Activated CD4-positive, alpha-beta T cell treated with anti-CD3 and anti-CD28 coated beads, Interleukin-2, Interleukin-4, amounts not matched to agents 100 ng/mL and 50 ng/mL, durations not matched to agents 16 hours and 8 hours (primary cell): ENCODE data around the gene PDE6C.

ENCODE experiments used
- DNase-seq: peaks from one replicate; pipeline ENCODE4 v3.0.0-alpha.2; 2020; ENCODE audit warnings: low spot score

The PDE6C gene

DNA sequence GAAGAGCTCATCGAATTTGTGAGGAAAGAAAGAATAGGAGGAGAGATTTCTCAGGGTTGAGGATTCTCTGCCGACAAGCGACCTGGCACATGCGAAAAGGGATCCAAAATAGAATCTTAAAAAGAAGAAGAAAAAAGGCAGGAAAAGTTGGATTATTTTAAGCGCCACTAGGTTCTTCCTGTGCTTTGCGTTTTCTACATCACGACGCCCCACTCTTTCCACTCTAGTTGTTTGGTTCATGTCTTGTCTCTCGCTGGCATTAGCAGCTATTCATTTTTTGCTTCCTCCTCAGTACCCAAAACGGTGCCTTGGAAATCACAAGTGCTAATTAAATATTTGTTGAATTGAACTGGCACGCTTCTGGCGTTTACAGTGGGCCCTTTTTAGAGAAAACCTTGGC is 90.7 kb downstream of the PDE6C start:
- peak; percentile 2 for DNase-seq

DNA sequence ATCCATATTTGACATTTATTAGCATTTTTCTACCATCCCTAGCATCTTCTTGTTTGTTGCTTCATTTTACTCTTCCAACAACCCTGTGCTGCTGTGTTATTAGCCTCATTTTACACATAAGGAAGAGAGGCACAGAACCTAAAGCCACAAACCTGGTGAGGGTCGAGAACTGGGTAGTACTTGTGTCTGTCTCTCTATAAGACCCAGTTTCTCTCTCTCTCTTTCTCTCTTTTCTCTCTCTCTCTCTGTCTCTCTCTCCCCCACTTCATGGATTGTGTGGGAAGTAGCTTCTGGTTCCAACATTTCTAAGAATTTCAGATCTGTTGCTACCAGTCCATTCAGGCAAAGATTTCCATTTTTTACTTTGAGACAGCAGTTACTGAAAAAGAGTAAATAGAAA is 91.5 kb downstream of the PDE6C start:
- no peak for DNase-seq

DNA sequence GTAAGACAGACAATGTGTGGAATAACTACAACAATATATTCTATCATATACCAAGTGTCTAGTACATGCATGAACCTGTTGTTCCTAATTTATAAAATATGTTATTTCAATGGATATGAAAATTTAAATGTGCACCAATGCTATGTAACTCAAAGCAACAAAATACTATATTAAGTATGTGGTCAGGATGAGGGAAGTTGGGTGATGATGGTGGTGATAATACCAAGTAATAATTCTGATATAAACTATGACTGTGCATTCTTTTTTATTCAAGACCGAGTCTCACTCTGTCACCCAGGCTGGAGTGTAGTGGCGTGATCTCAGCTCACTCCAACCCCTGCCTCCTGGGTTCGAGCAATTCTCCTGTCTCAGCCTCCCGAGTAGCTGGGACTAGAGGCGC is 92.1 kb downstream of the PDE6C start:
- no peak for DNase-seq

DNA sequence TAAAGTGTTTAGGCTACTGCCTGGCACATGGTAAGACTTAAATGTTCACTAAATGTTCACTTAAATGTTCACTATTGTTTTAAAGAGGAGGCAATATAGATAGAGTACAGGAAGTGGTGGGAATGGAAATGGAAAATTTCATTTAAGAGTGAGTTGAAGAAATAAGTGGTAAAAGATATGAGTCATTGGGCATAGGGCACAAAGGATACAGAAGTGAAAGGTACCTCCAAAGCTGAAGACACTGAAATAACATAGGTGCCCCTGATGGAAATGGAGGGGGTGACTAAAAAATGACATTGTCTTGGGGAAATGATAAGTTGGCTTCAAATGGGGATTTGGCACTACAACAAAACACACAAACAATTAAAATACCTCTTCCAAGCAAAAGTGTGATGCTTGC is 95.3 kb downstream of the PDE6C start:
- DNase-seq, result peak; percentile 18

DNA sequence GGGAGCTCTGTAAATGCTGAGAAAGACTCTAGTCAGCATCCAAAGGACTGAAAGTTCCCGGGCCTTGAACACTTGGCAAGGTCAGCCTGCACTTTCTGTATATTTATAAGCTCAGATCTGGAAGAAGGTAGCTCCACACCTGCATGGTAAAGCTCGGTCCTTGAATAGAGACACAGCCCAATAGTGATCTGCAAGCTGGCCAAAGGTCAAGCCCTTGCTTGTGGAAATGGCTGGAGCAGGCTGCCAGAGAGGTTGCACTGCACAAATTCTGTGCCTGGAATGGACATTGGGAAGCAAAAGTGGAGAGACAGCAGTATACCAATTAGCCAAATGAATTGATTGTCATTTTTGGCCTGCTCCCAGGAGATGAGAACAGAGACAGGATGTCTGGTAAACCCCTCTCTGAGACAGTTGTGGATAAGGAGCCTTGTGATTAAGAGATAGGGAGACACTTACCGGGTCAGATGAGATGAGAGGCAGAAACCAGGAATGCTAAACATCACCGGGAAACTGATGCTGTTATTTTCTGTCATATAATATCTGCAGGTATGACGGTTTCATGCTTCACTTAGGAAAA is 98.1 kb downstream of the PDE6C start:
- no peak for DNase-seq

DNA sequence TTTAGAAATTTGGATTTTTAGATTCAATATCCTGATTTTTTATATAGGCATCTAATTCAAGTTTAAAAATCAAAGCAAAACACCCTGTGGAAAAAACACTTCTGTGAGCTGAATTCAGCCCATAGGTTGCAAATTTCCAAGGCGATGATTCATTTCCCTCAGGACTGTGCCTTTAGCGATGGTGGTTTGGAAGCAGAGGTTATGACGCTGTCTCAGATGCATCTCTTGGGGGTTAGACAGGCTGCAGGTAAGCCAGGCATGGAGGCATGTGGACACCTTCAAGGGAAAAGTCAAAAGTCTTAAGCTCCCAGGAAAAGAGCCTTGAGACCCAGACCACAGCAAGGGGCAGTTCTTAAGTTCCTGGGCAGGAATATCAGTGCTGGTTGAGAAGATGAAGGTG is 99.6 kb downstream of the PDE6C start:
- no peak for DNase-seq

DNA sequence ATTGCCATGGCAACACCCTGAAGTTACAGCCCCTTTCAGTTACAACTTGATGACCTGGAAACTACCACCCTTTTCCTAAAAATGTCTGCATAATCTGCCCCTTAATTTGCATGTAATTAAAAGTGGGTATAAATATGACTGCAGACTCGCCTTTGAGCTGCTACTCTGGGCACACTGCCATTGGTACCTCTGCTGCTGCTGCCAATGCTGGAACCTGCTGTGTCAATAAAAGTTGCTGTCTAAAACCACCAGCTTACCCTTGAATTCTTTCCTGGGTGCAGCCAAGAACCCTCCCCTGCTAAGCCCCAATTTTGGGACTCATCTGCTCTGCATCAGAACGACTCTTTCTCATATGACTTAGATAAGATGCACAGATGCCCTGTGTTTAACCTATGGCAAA is 100.3 kb downstream of the PDE6C start:
- DNase-seq, result no peak

DNA sequence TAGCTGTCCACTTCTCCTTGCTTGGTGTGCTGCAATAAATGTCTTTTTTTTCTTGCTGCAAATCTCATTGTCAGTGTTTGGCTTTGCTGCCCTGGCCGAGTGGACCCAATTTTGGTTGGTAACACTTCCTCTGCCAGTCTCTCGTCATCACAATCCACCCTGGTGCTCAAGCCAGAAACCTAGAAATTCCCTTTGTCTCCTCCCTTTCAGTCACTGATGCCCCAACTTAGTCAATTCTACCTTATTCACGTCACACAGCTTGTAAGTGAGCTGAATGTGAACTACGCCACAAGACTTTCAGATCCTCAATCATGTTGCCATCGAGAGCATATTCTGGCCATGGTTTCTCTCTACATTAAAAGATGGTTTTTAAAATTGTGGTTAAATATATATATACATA is 103.0 kb downstream of the PDE6C start:
- no peak for DNase-seq
